K562 (cell line): ENCODE measurements around the gene USP50. TPM values are rescaled to one million over a fixed set of nuclear protein-coding genes. Genes with fewer than 3 reads are reported as not detected.

ENCODE experiments used
- ARID1B ChIP-seq: fragments of 450-650 bp; IDR thresholded peaks from 2 replicates; pipeline ENCODE4 v1.6.1; 2016; ENCODE audit warnings: antibody characterized with exemption, mild to moderate bottlenecking, inconsistent platforms
- ASH1L ChIP-seq: fragments of 450-650 bp; IDR thresholded peaks from 2 replicates; pipeline ENCODE4 v1.6.1; 2018; ENCODE audit warnings: borderline replicate concordance, mild to moderate bottlenecking, low read depth; ENCODE audit not compliant: partially characterized antibody
- BRD4 ChIP-seq: fragments of 200-600 bp; sonication (generic); IDR thresholded peaks from 2 replicates; pipeline ENCODE4 v1.6.1; 2017; ENCODE audit warnings: inconsistent platforms
- CBX8 ChIP-seq: fragments of 200-600 bp; sonication (generic); IDR thresholded peaks from 2 replicates; pipeline ENCODE4 v1.6.1; 2012; ENCODE audit warnings: borderline replicate concordance, mixed run types, low read depth, mild to moderate bottlenecking, moderate library complexity, mixed read lengths, low read length, control low read depth, inconsistent platforms; ENCODE audit not compliant: poor library complexity, severe bottlenecking; ENCODE audit errors: extremely low read depth
- FOXA3 ChIP-seq, 2 experiments: fragments of 450-650 bp in 1 of 2; sonication (generic) in 1 of 2; formaldehyde crosslinking; IDR thresholded peaks in 1 of 2; conservative IDR thresholded peaks in 1 of 2; 2 replicates each; pipeline versions ENCODE4 v1.4.0 to v1.8.0; 2020 to 2022; ENCODE audit warnings: mild to moderate bottlenecking in 2 of 2, missing genetic modification reagents in 1 of 2
- JUND ChIP-seq, 2 experiments: IDR thresholded peaks; 2 replicates in 1 of 2; 3 replicates in 1 of 2; pipeline ENCODE4 v1.6.1; 2011; ENCODE audit warnings: borderline replicate concordance in 2 of 2, low read depth in 2 of 2, low read length in 2 of 2, improper control_type of control experiment in 1 of 2, missing biosample characterization in 1 of 2, missing genetic modification characterization in 1 of 2, missing genetic modification reagents in 1 of 2
- LEF1 ChIP-seq: fragments of 450-650 bp; IDR thresholded peaks from 2 replicates; pipeline ENCODE4 v1.6.1; 2016; ENCODE audit warnings: mild to moderate bottlenecking
- MBD1 ChIP-seq: fragments of 250-450 bp; sonication (Bioruptor Pico); IDR thresholded peaks from 2 replicates; pipeline ENCODE4 v1.8.0; 2022; ENCODE audit warnings: inconsistent platforms
- POLR3G ChIP-seq: IDR thresholded peaks from 2 replicates; pipeline ENCODE4 v1.6.1; 2011; ENCODE audit not compliant: insufficient read length, insufficient replicate concordance; ENCODE audit errors: extremely low read depth
- PRMT5 ChIP-seq: sonication (generic); formaldehyde crosslinking; IDR thresholded peaks from 2 replicates; pipeline ENCODE4 v1.5.0; 2020; ENCODE audit warnings: missing genetic modification reagents
- RBM22 ChIP-seq: fragments of 200-400 bp; formaldehyde crosslinking; IDR thresholded peaks from 2 replicates; pipeline ENCODE4 v1.6.1; 2018; ENCODE audit warnings: low read length, low read depth; ENCODE audit not compliant: poor library complexity, severe bottlenecking
- RREB1 ChIP-seq: fragments of 250-450 bp; sonication (Bioruptor Pico); IDR thresholded peaks from 2 replicates; pipeline ENCODE4 v1.4.0; 2020
- SLC30A9 ChIP-seq: fragments of 250-450 bp; sonication (Bioruptor Pico); IDR thresholded peaks from 2 replicates; pipeline ENCODE4 v1.8.0; 2022; ENCODE audit warnings: mild to moderate bottlenecking, moderate library complexity
- ZBTB17 ChIP-seq: fragments of 450-650 bp; formaldehyde crosslinking; IDR thresholded peaks from 2 replicates; pipeline ENCODE4 v1.4.0; 2020; ENCODE audit warnings: mild to moderate bottlenecking
- ZBTB8A ChIP-seq: fragments of 450-650 bp; IDR thresholded peaks from 2 replicates; pipeline ENCODE4 v1.6.1; 2018; ENCODE audit warnings: mild to moderate bottlenecking, moderate library complexity; ENCODE audit not compliant: partially characterized antibody
- ZNF217 ChIP-seq: sonication (generic); formaldehyde crosslinking; IDR thresholded peaks from 2 replicates; pipeline ENCODE4 v1.8.0; 2022; ENCODE audit warnings: mild to moderate bottlenecking, missing genetic modification reagents
- ZNF384 ChIP-seq: IDR thresholded peaks from 2 replicates; pipeline ENCODE4 v1.6.1; 2012; ENCODE audit warnings: low read depth, low read length, improper control_type of control experiment
- ZNF436 ChIP-seq: fragments of 250-450, 450-650 bp; sonication (Bioruptor Pico); formaldehyde crosslinking; IDR thresholded peaks from 2 replicates; pipeline ENCODE4 v1.7.0; 2020; ENCODE audit warnings: mild to moderate bottlenecking
- ZNF780A ChIP-seq: fragments of 250-450 bp; sonication (Bioruptor Pico); IDR thresholded peaks from 2 replicates; pipeline ENCODE4 v1.5.0; 2021; ENCODE audit warnings: mild to moderate bottlenecking
- polyA plus RNA-seq, 8 experiments: library from polyadenylated mRNA; depleted of rRNA in 4 of 8; stranded (reverse) in 5 of 8; unstranded in 3 of 8; fragments of >200 nt; fragmentation: Nextera tagmentation in 2 of 8; fragmentation: Illumina TruSeq in 1 of 8; extraction: Ambion mirVana in 2 of 8; extraction: Trizol in 1 of 8; gene quantifications; 2 replicates each; pipeline versions ENCODE4 v1.2.1 to v1.2.3, GENCODE V29; 2011 to 2014; ENCODE audit warnings: inconsistent platforms in 1 of 8, missing spikeins in 1 of 8
- total RNA-seq, 7 experiments: library from RNA; depleted of rRNA in 6 of 7; stranded (reverse); fragments of >200 nt in 6 of 7; fragmentation: Illumina TruSeq in 2 of 7; extraction: Trizol in 2 of 7; gene quantifications; 2 replicates each; pipeline versions ENCODE4 v1.2.1 to v1.2.3, GENCODE V29; 2011 to 2021; ENCODE audit warnings: low replicate concordance in 1 of 7

Gene USP50
- total and polyA plus RNA-seq, 9 of the 15 experiments (the other 6 are each of a cell fraction or from before 2014, with no cell fraction given) = not detected

- TF ChIP-seq RBM22 = no peak
- TF ChIP-seq POLR3G = no peak
- TF ChIP-seq ZBTB17 (CRISPR knock-in tag) = no peak
- no peak for TF ChIP-seq CBX8
- peak; percentile 97 for TF ChIP-seq ARID1B
- TF ChIP-seq ZNF384 = no peak
- no peak for TF ChIP-seq ASH1L
- TF ChIP-seq ZNF436 = no peak
- TF ChIP-seq JUND (IDR thresholded peaks at IDR 0.05; ENCODE audit: borderline replicate concordance, low read depth, low read length) = 0 out of 2 replicates have a peak, but pooled peaks have one; percentile 7
- no peak for TF ChIP-seq JUND (tag; IDR thresholded peaks at IDR 0.05; ENCODE audit: borderline replicate concordance, low read depth, low read length)
- TF ChIP-seq LEF1 = peak; percentile 59; the same call in 1 of the 2 replicates
- no peak for TF ChIP-seq RREB1 (CRISPR knock-in tag)
- TF ChIP-seq MBD1 (CRISPR knock-in tag) = no peak
- no peak for TF ChIP-seq ZNF780A (CRISPR knock-in tag)
- no peak for TF ChIP-seq PRMT5 (CRISPR knock-in tag)
- TF ChIP-seq BRD4 = no peak
- TF ChIP-seq ZBTB8A = no peak
- TF ChIP-seq SLC30A9 (CRISPR knock-in tag) = no peak
- TF ChIP-seq ZNF217 (CRISPR knock-in tag) = no peak
- TF ChIP-seq FOXA3 (CRISPR knock-in tag; conservative IDR thresholded peaks at IDR 0.05 in 1 of 2, IDR thresholded peaks at IDR 0.05 in 1 of 2) = 0 out of 4 replicates have a peak, but pooled peaks of 1 of the 2 experiments have one; percentile 11
These were observed 47.8 kb upstream of the USP50 start (continued) for GRCh38 chr15:50594311-50594710.
